SK-N-SH (cell line): ENCODE data around the gene CDC34. TPM values are rescaled to one million over a fixed set of nuclear protein-coding genes. Genes with fewer than 3 reads are reported as not detected.

Source experiments
- CTCF ChIA-PET: fragments of 300-600, 350-600 bp; formaldehyde crosslinking; extraction: SDS; loops from one replicate; lab custom pipeline; 2021; lab: Yijun Ruan, JAX
- POLR2A ChIA-PET: fragments of 350-600 bp; sonication (Branson Sonifier 250); formaldehyde crosslinking; extraction: SDS; loops from one replicate; lab custom pipeline; 2020; ENCODE audit warnings: antibody characterized with exemption, inconsistent platforms; lab: Yijun Ruan, JAX
- DNase-seq: peaks from one replicate; pipeline ENCODE4 v3.0.0; 2012
- H2AFZ ChIP-seq: fragments of 200-600 bp; sonication (generic); 2 replicates; pipeline ENCODE4 v1.8.1; 2016; ENCODE audit warnings: antibody characterized with exemption, mild to moderate bottlenecking, low read depth
- H3F3A ChIP-seq: fragments of 200-600 bp; sonication (generic); replicated peaks from 2 replicates; pipeline ENCODE3; 2016; ENCODE audit warnings: antibody characterized with exemption, mild to moderate bottlenecking; ENCODE audit not compliant: insufficient read depth
- H3K27ac ChIP-seq, 2 experiments: fragments of 200-500 bp in 1 of 2; fragments of 200-600 bp in 1 of 2; sonication (Bioruptor generic) in 1 of 2; sonication (generic), shearing (Covaris generic) in 1 of 2; 2 replicates each; pipeline versions ENCODE4 v1.5.1 to v1.6.1; 2014 to 2016; ENCODE audit warnings: low read depth in 2 of 2, inconsistent platforms in 1 of 2, low read length in 1 of 2, mild to moderate bottlenecking in 1 of 2, mixed read lengths in 1 of 2
- H3K27me3 ChIP-seq: fragments of 200-600 bp; sonication (generic), shearing (Covaris generic); 2 replicates; pipeline ENCODE4 v1.6.1; 2016; ENCODE audit warnings: mixed run types; ENCODE audit not compliant: insufficient read depth
- H3K36me3 ChIP-seq, 2 experiments: fragments of 200-500 bp in 1 of 2; fragments of 200-600 bp in 1 of 2; sonication (Bioruptor generic) in 1 of 2; sonication (generic) in 1 of 2; replicated peaks in 1 of 2; 2 replicates each; pipeline versions ENCODE3 to v1.5.1; 2014 to 2016; ENCODE audit warnings: low read length in 1 of 2, mild to moderate bottlenecking in 1 of 2; ENCODE audit not compliant: insufficient read depth in 2 of 2, control insufficient read depth in 1 of 2
- H3K4me1 ChIP-seq, 2 experiments: fragments of 200-500 bp in 1 of 2; fragments of 200-600 bp in 1 of 2; sonication (Bioruptor generic) in 1 of 2; sonication (generic), shearing (Covaris generic) in 1 of 2; 2 replicates each; pipeline versions ENCODE4 v1.5.1 to v1.6.1; 2014 to 2016; ENCODE audit warnings: low read depth in 1 of 2, low read length in 1 of 2, mixed run types in 1 of 2; ENCODE audit not compliant: insufficient read depth in 2 of 2, control insufficient read depth in 1 of 2
- H3K4me2 ChIP-seq: fragments of 200-600 bp; sonication (generic), shearing (Covaris generic); 2 replicates; pipeline ENCODE4 v1.6.1; 2017; ENCODE audit warnings: mixed run types
- H3K4me3 ChIP-seq, 2 experiments: fragments of 200-500 bp in 1 of 2; fragments of 200-600 bp in 1 of 2; sonication (Bioruptor generic) in 1 of 2; sonication (generic), shearing (Covaris generic) in 1 of 2; 2 replicates each; pipeline versions ENCODE4 v1.5.1 to v1.8.1; 2014 to 2016; ENCODE audit warnings: low read depth in 2 of 2, inconsistent platforms in 1 of 2, low read length in 1 of 2, mild to moderate bottlenecking in 1 of 2, mixed read lengths in 1 of 2, moderate library complexity in 1 of 2
- H3K79me2 ChIP-seq: fragments of 200-600 bp; sonication (generic); 2 replicates; pipeline ENCODE4 v1.8.1; 2017; ENCODE audit warnings: mild to moderate bottlenecking; ENCODE audit not compliant: insufficient read depth
- H3K9ac ChIP-seq: fragments of 200-600 bp; sonication (generic); 2 replicates; pipeline ENCODE4 v1.6.1; 2017; ENCODE audit warnings: mixed run types
- H3K9me2 ChIP-seq: fragments of 200-600 bp; sonication (generic); 2 replicates; pipeline ENCODE4 v1.6.1; 2017; ENCODE audit warnings: mixed run types
- H3K9me3 ChIP-seq: fragments of 200-600 bp; sonication (generic); 2 replicates; pipeline ENCODE4 v1.6.1; 2017; ENCODE audit warnings: mixed run types, mild to moderate bottlenecking, moderate library complexity
- H4K20me1 ChIP-seq: fragments of 200-600 bp; sonication (generic); 2 replicates; pipeline ENCODE4 v1.6.1; 2017; ENCODE audit warnings: mild to moderate bottlenecking, mixed run types; ENCODE audit not compliant: insufficient read depth
- EP300 ChIP-seq, 2 experiments: IDR thresholded peaks; 2 replicates each; pipeline versions ENCODE4 v1.4.0 to v1.6.1; 2012; ENCODE audit warnings: borderline replicate concordance in 1 of 2, low read depth in 1 of 2, low read length in 1 of 2
- GATA2 ChIP-seq: sonication (generic); formaldehyde crosslinking; IDR thresholded peaks from 2 replicates; pipeline ENCODE4 v1.5.0; 2020; ENCODE audit warnings: mild to moderate bottlenecking, missing genetic modification reagents
- NRF1 ChIP-seq: IDR thresholded peaks from 2 replicates; pipeline ENCODE4 v1.6.1; 2012; ENCODE audit warnings: low read depth, mild to moderate bottlenecking, low read length
- RAD21 ChIP-seq: IDR thresholded peaks from 2 replicates; pipeline ENCODE4 v1.6.1; 2012; ENCODE audit warnings: mild to moderate bottlenecking, low read length
- REST ChIP-seq: IDR thresholded peaks from 2 replicates; pipeline ENCODE4 v1.6.1; 2012; ENCODE audit warnings: mild to moderate bottlenecking, low read depth, low read length, moderate library complexity
- SMC3 ChIP-seq: IDR thresholded peaks from 2 replicates; pipeline ENCODE4 v1.6.1; 2012; ENCODE audit warnings: low read depth, low read length, improper control_type of control experiment
- TEAD4 ChIP-seq: IDR thresholded peaks from 2 replicates; pipeline ENCODE4 v1.4.0; 2012; ENCODE audit warnings: mild to moderate bottlenecking, borderline replicate concordance; ENCODE audit not compliant: insufficient read depth
- USF2 ChIP-seq: fragments of 150-350 bp; IDR thresholded peaks from 2 replicates; pipeline ENCODE4 v1.6.1; 2017; ENCODE audit warnings: antibody characterized with exemption, low read length, low read depth, borderline replicate concordance
- WGBS: methylation state at CpG from one replicate; pipeline ENCODE4 v1.1.6; 2017; ENCODE audit warnings: low lambda C conversion rate; 5-methylcytosine and 5-hydroxymethylcytosine counted together
- polyA plus RNA-seq, 3 experiments: library from polyadenylated mRNA; depleted of rRNA; stranded (reverse); fragments of >200 nt; gene quantifications; 2 replicates each; pipeline ENCODE4 v1.2.3, GENCODE V29; 2012
- TF ChIP-seq, protein P1 (sequence below): IDR thresholded peaks from 2 replicates; pipeline ENCODE4; 2012
- TF ChIP-seq, protein P2 (sequence below): IDR thresholded peaks from 2 replicates; pipeline ENCODE4 v1.4.0; 2012; ENCODE audit warnings: low read depth, borderline replicate concordance

Gene CDC34
- polyA plus RNA-seq, 1 of the 3 experiments (the other 2 are of a cell fraction) = 96.7 TPM

DNA sequence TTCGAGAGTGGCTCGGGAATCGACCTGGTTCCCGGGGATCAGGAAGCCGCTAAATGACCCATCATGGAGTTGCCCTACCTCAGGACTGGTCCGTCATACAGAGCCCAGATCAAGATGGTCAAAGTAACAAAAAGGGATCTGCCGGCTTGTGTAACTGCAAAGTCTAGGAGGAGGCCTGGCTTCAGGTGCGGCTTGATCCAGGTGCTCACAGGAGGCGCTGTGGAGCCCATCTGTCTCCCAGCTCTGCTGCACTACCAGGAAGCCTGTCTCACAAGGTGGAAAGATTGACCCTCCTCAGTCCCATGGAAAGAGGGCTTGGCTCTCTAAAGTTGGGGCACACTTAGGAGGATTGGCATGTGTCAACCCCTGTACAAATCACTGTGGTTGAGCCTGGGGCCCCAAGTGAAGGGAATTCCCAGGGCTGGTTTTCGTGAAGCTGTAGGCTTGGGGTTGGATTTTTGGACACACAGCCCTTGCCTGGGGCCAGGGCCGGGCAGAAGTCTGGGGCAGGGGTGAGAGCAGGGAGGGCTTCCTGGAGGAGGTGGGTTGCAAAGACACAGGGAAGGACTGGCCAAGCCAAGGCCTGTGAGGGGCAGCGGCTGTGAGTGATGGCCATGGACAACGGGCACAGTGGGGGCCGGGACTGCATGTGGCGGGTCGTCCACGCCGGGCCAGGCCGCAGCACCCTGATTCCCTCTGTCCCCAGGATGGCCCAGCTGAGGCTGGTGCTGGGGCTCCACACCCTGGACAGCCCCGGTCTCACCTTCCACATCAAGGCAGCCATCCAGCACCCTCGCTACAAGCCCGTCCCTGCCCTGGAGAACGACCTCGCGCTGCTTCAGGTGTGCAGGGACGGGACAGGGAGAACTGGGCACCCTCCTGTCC is 16.5 kb downstream of the CDC34 start (continued):
- no peak for TF ChIP-seq REST
- TF ChIP-seq TEAD4 = no peak
- TF ChIP-seq USF2 = no peak
- TF ChIP-seq, protein P1, sequence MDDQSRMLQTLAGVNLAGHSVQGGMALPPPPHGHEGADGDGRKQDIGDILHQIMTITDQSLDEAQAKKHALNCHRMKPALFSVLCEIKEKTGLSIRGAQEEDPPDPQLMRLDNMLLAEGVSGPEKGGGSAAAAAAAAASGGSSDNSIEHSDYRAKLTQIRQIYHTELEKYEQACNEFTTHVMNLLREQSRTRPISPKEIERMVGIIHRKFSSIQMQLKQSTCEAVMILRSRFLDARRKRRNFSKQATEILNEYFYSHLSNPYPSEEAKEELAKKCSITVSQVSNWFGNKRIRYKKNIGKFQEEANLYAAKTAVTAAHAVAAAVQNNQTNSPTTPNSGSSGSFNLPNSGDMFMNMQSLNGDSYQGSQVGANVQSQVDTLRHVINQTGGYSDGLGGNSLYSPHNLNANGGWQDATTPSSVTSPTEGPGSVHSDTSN = no peak
- TF ChIP-seq, protein P2, sequence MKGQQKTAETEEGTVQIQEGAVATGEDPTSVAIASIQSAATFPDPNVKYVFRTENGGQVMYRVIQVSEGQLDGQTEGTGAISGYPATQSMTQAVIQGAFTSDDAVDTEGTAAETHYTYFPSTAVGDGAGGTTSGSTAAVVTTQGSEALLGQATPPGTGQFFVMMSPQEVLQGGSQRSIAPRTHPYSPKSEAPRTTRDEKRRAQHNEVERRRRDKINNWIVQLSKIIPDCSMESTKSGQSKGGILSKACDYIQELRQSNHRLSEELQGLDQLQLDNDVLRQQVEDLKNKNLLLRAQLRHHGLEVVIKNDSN = no peak
- TF ChIP-seq GATA2 (CRISPR knock-in tag) = no peak
- TF ChIP-seq EP300 (IDR thresholded peaks at IDR 0.05; ENCODE audit: borderline replicate concordance in 1 of 2, low read depth in 1 of 2, low read length in 1 of 2) = no peak
- no peak for TF ChIP-seq SMC3

GRCh38 chr19:548886-549830 is 17.6 kb downstream of the CDC34 start:
- ChIA-PET CTCF (interaction anchor here (1.1 to 6.1 kb wide), 6 partner anchors 8 to 79 kb away, joined by 3 to 23 read pairs (median 5); partner anchors contain the start of gene CDC34), POLR2A (no interaction called here)
- TF ChIP-seq NRF1 (no peak), RAD21 (peak; percentile 28)
- Histone ChIP-seq H3K27me3 (no peaks in the 10 kb centered on the region), H3K9me2 (no peaks in the 10 kb centered on the region), H3K79me2 (no peaks in the 10 kb centered on the region), H3K27ac (no peak overlapping the region), H3K4me1 (peaks cover 0 to 4% of the 10 kb centered on the region in 2 experiments; a peak in 1 of 4 replicates), H3K4me3 (no peak overlapping the region), H2AFZ (no peak overlapping the region), H3K4me2 (no peak overlapping the region), H3K36me3 (no peaks in the 10 kb centered on the region), H4K20me1 (no peaks in the 10 kb centered on the region), H3K9me3 (no peaks in the 10 kb centered on the region), H3F3A (no peaks in the 10 kb centered on the region), H3K9ac (no peak overlapping the region)
- WGBS = 24% methylated on average over 5 of the region's 52 CpGs
- peak; percentile 75 for DNase-seq
